Liver (tissue), 9 donors: Measurements from ENCODE around the gene NCR2. TPM values are rescaled to one million over a fixed set of nuclear protein-coding genes. Genes with fewer than 3 reads are reported as not detected.

Experiments
- DNase-seq: peaks from one replicate; pipeline ENCODE4 v3.0.0-alpha.2; 2017; ENCODE audit warnings: low spot score
- H3K27ac ChIP-seq, 2 donors: one replicate each; pipeline ENCODE4 v1.7.0; 2013; ENCODE audit warnings: inconsistent platforms in 2 of 2, low read length in 2 of 2, control low read depth in 1 of 2, low read depth in 1 of 2, mild to moderate bottlenecking in 1 of 2
- H3K27me3 ChIP-seq, 4 donors: one replicate each; pipeline versions ENCODE4 v1.6.1 to v1.7.0; 2013; ENCODE audit warnings: low read length in 3 of 4, inconsistent platforms in 1 of 4, mild to moderate bottlenecking in 1 of 4, moderate library complexity in 1 of 4; ENCODE audit not compliant: control insufficient read depth in 4 of 4, insufficient read depth in 4 of 4
- H3K36me3 ChIP-seq, 4 donors: one replicate each; pipeline versions ENCODE4 v1.6.1 to v1.7.0; 2013; ENCODE audit warnings: low read length in 3 of 4, mild to moderate bottlenecking in 3 of 4, low read depth in 1 of 4, moderate library complexity in 1 of 4; ENCODE audit not compliant: control insufficient read depth in 4 of 4, insufficient read depth in 3 of 4
- H3K4me1 ChIP-seq, 4 donors: one replicate each; pipeline versions ENCODE4 v1.6.1 to v1.7.0; 2013; ENCODE audit warnings: low read length in 3 of 4, mild to moderate bottlenecking in 3 of 4, moderate library complexity in 1 of 4; ENCODE audit not compliant: control insufficient read depth in 4 of 4, insufficient read depth in 4 of 4
- H3K4me3 ChIP-seq, 3 donors: one replicate each; pipeline versions ENCODE4 v1.6.1 to v1.7.0; 2013; ENCODE audit warnings: low read length in 3 of 3, control low read depth in 1 of 3, low read depth in 1 of 3, mild to moderate bottlenecking in 1 of 3
- H3K9ac ChIP-seq, 2 donors: one replicate each; pipeline ENCODE4 v1.7.0; 2013; ENCODE audit warnings: low read length in 2 of 2, mild to moderate bottlenecking in 2 of 2, moderate library complexity in 2 of 2, control low read depth in 1 of 2, low read depth in 1 of 2
- H3K9me3 ChIP-seq, 4 donors: one replicate each; pipeline versions ENCODE4 v1.6.1 to v1.7.0; 2013; ENCODE audit warnings: low read length in 3 of 4; ENCODE audit not compliant: control insufficient read depth in 4 of 4
- EGR1 ChIP-seq, 2 donors: IDR thresholded peaks; 2 replicates each; pipeline ENCODE4 v1.6.1; 2016 to 2018; ENCODE audit warnings: antibody characterized with exemption in 2 of 2, low read depth in 2 of 2
- FOXA1 ChIP-seq: IDR thresholded peaks from 2 replicates; pipeline ENCODE4 v1.6.1; 2016; ENCODE audit warnings: antibody characterized with exemption
- FOXA2 ChIP-seq: IDR thresholded peaks from 2 replicates; pipeline ENCODE4 v1.6.1; 2016; ENCODE audit warnings: antibody characterized with exemption
- GABPA ChIP-seq, 2 donors: IDR thresholded peaks in 1 of 2; conservative IDR thresholded peaks in 1 of 2; 2 replicates each; pipeline ENCODE4 v1.6.1; 2016; ENCODE audit warnings: antibody characterized with exemption in 2 of 2, mild to moderate bottlenecking in 1 of 2, moderate library complexity in 1 of 2
- HNF4A ChIP-seq, 2 donors: conservative IDR thresholded peaks; 2 replicates each; pipeline ENCODE4 v1.6.1; 2016; ENCODE audit warnings: antibody characterized with exemption in 2 of 2, mild to moderate bottlenecking in 2 of 2
- HNF4G ChIP-seq: IDR thresholded peaks from 2 replicates; pipeline ENCODE4 v1.6.1; 2016; ENCODE audit warnings: antibody characterized with exemption
- JUND ChIP-seq, 2 donors: IDR thresholded peaks; 2 replicates each; pipeline ENCODE4 v1.6.1; 2016; ENCODE audit warnings: antibody characterized with exemption in 2 of 2
- NR2F2 ChIP-seq: IDR thresholded peaks from 2 replicates; pipeline ENCODE4 v1.6.1; 2016; ENCODE audit warnings: antibody characterized with exemption
- RAD21 ChIP-seq, 2 donors: IDR thresholded peaks; 2 replicates each; pipeline ENCODE4 v1.6.1; 2016; ENCODE audit warnings: antibody characterized with exemption in 2 of 2, mild to moderate bottlenecking in 2 of 2
- RXRA ChIP-seq, 2 donors: IDR thresholded peaks; 2 replicates each; pipeline ENCODE4 v1.6.1; 2017 to 2018; ENCODE audit warnings: antibody characterized with exemption in 2 of 2, mild to moderate bottlenecking in 1 of 2
- SP1 ChIP-seq: IDR thresholded peaks from 2 replicates; pipeline ENCODE4 v1.6.1; 2018; ENCODE audit warnings: antibody characterized with exemption, mild to moderate bottlenecking
- TAF1 ChIP-seq: conservative IDR thresholded peaks from 2 replicates; pipeline ENCODE4 v1.6.1; 2016; ENCODE audit warnings: antibody characterized with exemption, mild to moderate bottlenecking
- YY1 ChIP-seq: IDR thresholded peaks from 2 replicates; pipeline ENCODE4 v1.6.1; 2016; ENCODE audit warnings: antibody characterized with exemption, mild to moderate bottlenecking
- WGBS: extraction: QIAGEN DNeasy Blood & Tissue Kit; methylation state at CpG from one replicate; pipeline ENCODE4 v1.1.7; 2013; 5-methylcytosine and 5-hydroxymethylcytosine counted together
- polyA plus RNA-seq, 2 donors: library from polyadenylated mRNA; stranded (reverse) in 1 of 2; unstranded in 1 of 2; fragments of 200-250 nt in 1 of 2; fragments of >200 nt in 1 of 2; fragmentation: Nextera tagmentation in 1 of 2; extraction: Ambion mirVana in 1 of 2; gene quantifications; one replicate each; pipeline versions ENCODE4 v1.2.1 to v1.2.3, GENCODE V29; 2013 to 2015
- total RNA-seq, 2 donors: library from RNA; depleted of rRNA; stranded (reverse); fragments of >200 nt; gene quantifications; one replicate each; pipeline ENCODE4 v1.2.3, GENCODE V29; 2014
- TF ChIP-seq, protein P1 (sequence below): IDR thresholded peaks from 2 replicates; pipeline ENCODE4 v1.6.1; 2016; ENCODE audit warnings: antibody characterized with exemption
- TF ChIP-seq, protein P2 (sequence below): IDR thresholded peaks from 2 replicates; pipeline ENCODE4 v1.6.1; 2016; ENCODE audit warnings: antibody characterized with exemption
- TF ChIP-seq, protein P3 (sequence below): IDR thresholded peaks from 2 replicates; pipeline ENCODE4 v1.6.1; 2016; ENCODE audit warnings: antibody characterized with exemption, mild to moderate bottlenecking
- TF ChIP-seq, protein P4 (sequence below): fragments of 150-350 bp; IDR thresholded peaks from 2 replicates; pipeline ENCODE4 v1.5.1; 2017; ENCODE audit warnings: improper control_type of control experiment, low read depth, low read length; ENCODE audit not compliant: missing input control
- TF ChIP-seq, protein P5 (sequence below): IDR thresholded peaks from 2 replicates; pipeline ENCODE4 v1.6.1; 2016; ENCODE audit warnings: antibody characterized with exemption
- donor health status: healthy.
- donor health status: healthy.
- donor health status: healthy.
- donor health status: healthy.
- donor health status: healthy.

Gene NCR2
- total and polyA plus RNA-seq, 4 donors = not detected

DNA sequence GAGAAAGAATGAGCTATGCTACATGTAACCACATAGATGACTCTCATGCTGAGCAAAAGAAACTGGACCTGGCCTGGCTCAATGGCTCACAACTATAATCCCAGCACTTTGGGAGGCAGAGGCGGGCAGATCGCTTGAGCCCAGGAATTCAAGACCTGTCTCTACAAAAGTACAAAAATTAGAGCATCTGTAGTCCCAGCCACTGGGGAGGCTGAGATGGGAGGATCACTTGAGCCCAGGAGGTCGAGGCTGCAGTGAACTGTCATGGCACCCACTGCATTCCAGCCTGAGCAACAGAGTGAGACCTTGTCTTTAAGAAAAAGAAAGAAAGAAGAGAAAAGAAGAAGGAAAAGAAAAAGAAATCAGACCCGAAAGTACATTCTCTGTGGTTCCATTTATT is 41.7 kb downstream of the NCR2 start:
- TF ChIP-seq, protein P1, sequence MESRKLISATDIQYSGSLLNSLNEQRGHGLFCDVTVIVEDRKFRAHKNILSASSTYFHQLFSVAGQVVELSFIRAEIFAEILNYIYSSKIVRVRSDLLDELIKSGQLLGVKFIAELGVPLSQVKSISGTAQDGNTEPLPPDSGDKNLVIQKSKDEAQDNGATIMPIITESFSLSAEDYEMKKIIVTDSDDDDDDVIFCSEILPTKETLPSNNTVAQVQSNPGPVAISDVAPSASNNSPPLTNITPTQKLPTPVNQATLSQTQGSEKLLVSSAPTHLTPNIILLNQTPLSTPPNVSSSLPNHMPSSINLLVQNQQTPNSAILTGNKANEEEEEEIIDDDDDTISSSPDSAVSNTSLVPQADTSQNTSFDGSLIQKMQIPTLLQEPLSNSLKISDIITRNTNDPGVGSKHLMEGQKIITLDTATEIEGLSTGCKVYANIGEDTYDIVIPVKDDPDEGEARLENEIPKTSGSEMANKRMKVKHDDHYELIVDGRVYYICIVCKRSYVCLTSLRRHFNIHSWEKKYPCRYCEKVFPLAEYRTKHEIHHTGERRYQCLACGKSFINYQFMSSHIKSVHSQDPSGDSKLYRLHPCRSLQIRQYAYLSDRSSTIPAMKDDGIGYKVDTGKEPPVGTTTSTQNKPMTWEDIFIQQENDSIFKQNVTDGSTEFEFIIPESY = no peak
- TF ChIP-seq EGR1 (IDR thresholded peaks at IDR 0.05; ENCODE audit: low read depth in 2 of 2) (no peak), FOXA2 (no peak), NR2F2 (no peak), HNF4G (no peak), HNF4A (conservative IDR thresholded peaks at IDR 0.05) (no peak), SP1 (no peak), JUND (IDR thresholded peaks at IDR 0.05) (no peak), FOXA1 (no peak), TAF1 (no peak), RXRA (IDR thresholded peaks at IDR 0.05) (no peak), GABPA (IDR thresholded peaks at IDR 0.05 in 1 of 2, conservative IDR thresholded peaks at IDR 0.05 in 1 of 2) (no peak), YY1 (no peak), RAD21 (IDR thresholded peaks at IDR 0.05) (no peak)
- TF ChIP-seq, protein P2, sequence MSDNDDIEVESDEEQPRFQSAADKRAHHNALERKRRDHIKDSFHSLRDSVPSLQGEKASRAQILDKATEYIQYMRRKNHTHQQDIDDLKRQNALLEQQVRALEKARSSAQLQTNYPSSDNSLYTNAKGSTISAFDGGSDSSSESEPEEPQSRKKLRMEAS = no peak
- TF ChIP-seq, protein P3, sequence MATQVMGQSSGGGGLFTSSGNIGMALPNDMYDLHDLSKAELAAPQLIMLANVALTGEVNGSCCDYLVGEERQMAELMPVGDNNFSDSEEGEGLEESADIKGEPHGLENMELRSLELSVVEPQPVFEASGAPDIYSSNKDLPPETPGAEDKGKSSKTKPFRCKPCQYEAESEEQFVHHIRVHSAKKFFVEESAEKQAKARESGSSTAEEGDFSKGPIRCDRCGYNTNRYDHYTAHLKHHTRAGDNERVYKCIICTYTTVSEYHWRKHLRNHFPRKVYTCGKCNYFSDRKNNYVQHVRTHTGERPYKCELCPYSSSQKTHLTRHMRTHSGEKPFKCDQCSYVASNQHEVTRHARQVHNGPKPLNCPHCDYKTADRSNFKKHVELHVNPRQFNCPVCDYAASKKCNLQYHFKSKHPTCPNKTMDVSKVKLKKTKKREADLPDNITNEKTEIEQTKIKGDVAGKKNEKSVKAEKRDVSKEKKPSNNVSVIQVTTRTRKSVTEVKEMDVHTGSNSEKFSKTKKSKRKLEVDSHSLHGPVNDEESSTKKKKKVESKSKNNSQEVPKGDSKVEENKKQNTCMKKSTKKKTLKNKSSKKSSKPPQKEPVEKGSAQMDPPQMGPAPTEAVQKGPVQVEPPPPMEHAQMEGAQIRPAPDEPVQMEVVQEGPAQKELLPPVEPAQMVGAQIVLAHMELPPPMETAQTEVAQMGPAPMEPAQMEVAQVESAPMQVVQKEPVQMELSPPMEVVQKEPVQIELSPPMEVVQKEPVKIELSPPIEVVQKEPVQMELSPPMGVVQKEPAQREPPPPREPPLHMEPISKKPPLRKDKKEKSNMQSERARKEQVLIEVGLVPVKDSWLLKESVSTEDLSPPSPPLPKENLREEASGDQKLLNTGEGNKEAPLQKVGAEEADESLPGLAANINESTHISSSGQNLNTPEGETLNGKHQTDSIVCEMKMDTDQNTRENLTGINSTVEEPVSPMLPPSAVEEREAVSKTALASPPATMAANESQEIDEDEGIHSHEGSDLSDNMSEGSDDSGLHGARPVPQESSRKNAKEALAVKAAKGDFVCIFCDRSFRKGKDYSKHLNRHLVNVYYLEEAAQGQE = no peak
- TF ChIP-seq, protein P4, sequence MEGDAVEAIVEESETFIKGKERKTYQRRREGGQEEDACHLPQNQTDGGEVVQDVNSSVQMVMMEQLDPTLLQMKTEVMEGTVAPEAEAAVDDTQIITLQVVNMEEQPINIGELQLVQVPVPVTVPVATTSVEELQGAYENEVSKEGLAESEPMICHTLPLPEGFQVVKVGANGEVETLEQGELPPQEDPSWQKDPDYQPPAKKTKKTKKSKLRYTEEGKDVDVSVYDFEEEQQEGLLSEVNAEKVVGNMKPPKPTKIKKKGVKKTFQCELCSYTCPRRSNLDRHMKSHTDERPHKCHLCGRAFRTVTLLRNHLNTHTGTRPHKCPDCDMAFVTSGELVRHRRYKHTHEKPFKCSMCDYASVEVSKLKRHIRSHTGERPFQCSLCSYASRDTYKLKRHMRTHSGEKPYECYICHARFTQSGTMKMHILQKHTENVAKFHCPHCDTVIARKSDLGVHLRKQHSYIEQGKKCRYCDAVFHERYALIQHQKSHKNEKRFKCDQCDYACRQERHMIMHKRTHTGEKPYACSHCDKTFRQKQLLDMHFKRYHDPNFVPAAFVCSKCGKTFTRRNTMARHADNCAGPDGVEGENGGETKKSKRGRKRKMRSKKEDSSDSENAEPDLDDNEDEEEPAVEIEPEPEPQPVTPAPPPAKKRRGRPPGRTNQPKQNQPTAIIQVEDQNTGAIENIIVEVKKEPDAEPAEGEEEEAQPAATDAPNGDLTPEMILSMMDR = no peak
- TF ChIP-seq, protein P5, sequence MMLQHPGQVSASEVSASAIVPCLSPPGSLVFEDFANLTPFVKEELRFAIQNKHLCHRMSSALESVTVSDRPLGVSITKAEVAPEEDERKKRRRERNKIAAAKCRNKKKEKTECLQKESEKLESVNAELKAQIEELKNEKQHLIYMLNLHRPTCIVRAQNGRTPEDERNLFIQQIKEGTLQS = no peak
- no peak overlapping the region for H3K9ac ChIP-seq
- H3K4me3 ChIP-seq = no peak overlapping the region
- H3K27me3 ChIP-seq = peaks cover 7 to 17% (median 13%) of the 10 kb centered on the region in 4 donors
- DNase-seq = no peak
- peaks cover 5 to 29% (median 21%) of the 10 kb centered on the region in 4 donors for H3K4me1 ChIP-seq
- H3K9me3 ChIP-seq = no peaks in the 10 kb centered on the region
- no peaks in the 10 kb centered on the region for H3K36me3 ChIP-seq
- 73% methylated on average over 4 of the region's 4 CpGs for WGBS
- no peak overlapping the region for H3K27ac ChIP-seq
